SU-DHL-6 (cell line): ENCODE data around the gene VWA8.

Experiments used
- H2AFZ ChIP-seq: fragments of 200-600 bp; sonication (generic); 2 replicates; pipeline ENCODE4 v1.6.1; 2014; ENCODE audit warnings: low read depth, mild to moderate bottlenecking, moderate library complexity, mixed read lengths, antibody characterized with exemption, low read length; ENCODE audit not compliant: severe bottlenecking
- H3F3A ChIP-seq: fragments of 200-600 bp; shearing (Covaris generic); 2 replicates; pipeline ENCODE4 v1.6.0; 2016; ENCODE audit warnings: antibody characterized with exemption, mild to moderate bottlenecking; ENCODE audit not compliant: insufficient read depth
- H3K27ac ChIP-seq: fragments of 200-600 bp; sonication (generic); 2 replicates; pipeline ENCODE4 v1.5.1; 2016; ENCODE audit warnings: low read depth, mild to moderate bottlenecking, low read length, moderate library complexity, mixed read lengths
- H3K27me3 ChIP-seq: fragments of 200-600 bp; sonication (generic), shearing (Covaris generic); 2 replicates; pipeline ENCODE4 v1.6.0; 2014; ENCODE audit warnings: mild to moderate bottlenecking, low read length
- H3K36me3 ChIP-seq: fragments of 200-600 bp; sonication (generic); 2 replicates; pipeline ENCODE4 v1.6.1; 2014; ENCODE audit warnings: mild to moderate bottlenecking, low read length, mixed read lengths
- H3K4me2 ChIP-seq: fragments of 300-600, 200-600 bp; shearing (Covaris generic), sonication (generic); 2 replicates; pipeline ENCODE4 v1.6.0; 2014; ENCODE audit warnings: low read length, low read depth, mild to moderate bottlenecking; ENCODE audit not compliant: poor library complexity, severe bottlenecking
- H3K4me3 ChIP-seq: fragments of 200-600 bp; sonication (generic); 2 replicates; pipeline ENCODE4 v1.5.1; 2014; ENCODE audit warnings: antibody characterized with exemption, low read length, mild to moderate bottlenecking, mixed read lengths; ENCODE audit not compliant: insufficient read depth, poor library complexity, severe bottlenecking
- H3K79me2 ChIP-seq: fragments of 200-600 bp; sonication (generic); 2 replicates; pipeline ENCODE4 v1.6.1; 2014; ENCODE audit warnings: mild to moderate bottlenecking, low read length, moderate library complexity; ENCODE audit not compliant: insufficient read depth
- H3K9ac ChIP-seq: fragments of 200-600 bp; sonication (generic); 2 replicates; pipeline ENCODE4 v1.7.0; 2014; ENCODE audit warnings: mild to moderate bottlenecking, low read length
- H3K9me2 ChIP-seq: fragments of 200-600 bp; sonication (generic); replicated peaks from 2 replicates; pipeline ENCODE4 v1.6.1; 2014; ENCODE audit warnings: low read length; ENCODE audit not compliant: insufficient read depth
- H3K9me3 ChIP-seq: fragments of 200-600 bp; sonication (generic); 2 replicates; pipeline ENCODE4 v1.6.1; 2014; ENCODE audit warnings: low read length, mixed read lengths; ENCODE audit not compliant: insufficient read depth
- H4K20me1 ChIP-seq: fragments of 200-600 bp; sonication (generic); 2 replicates; pipeline ENCODE4 v1.6.1; 2014; ENCODE audit warnings: low read depth, mild to moderate bottlenecking, antibody characterized with exemption, low read length, moderate library complexity, mixed read lengths
- EZH2phosphoT487 ChIP-seq: fragments of 200-600 bp; sonication (generic), shearing (Covaris generic); conservative IDR thresholded peaks from 2 replicates; pipeline ENCODE4 v1.6.1; 2018; ENCODE audit warnings: mild to moderate bottlenecking, antibody characterized with exemption, low read length, moderate library complexity, mixed read lengths
- TF ChIP-seq, protein P1 (sequence below): fragments of 200-600 bp; sonication (generic); IDR thresholded peaks from one replicate; pipeline ENCODE4 v1.5.1; 2017; ENCODE audit warnings: antibody characterized with exemption, mild to moderate bottlenecking, low read length, moderate library complexity; ENCODE audit not compliant: insufficient read depth, poor library complexity, severe bottlenecking

Gene VWA8

DNA sequence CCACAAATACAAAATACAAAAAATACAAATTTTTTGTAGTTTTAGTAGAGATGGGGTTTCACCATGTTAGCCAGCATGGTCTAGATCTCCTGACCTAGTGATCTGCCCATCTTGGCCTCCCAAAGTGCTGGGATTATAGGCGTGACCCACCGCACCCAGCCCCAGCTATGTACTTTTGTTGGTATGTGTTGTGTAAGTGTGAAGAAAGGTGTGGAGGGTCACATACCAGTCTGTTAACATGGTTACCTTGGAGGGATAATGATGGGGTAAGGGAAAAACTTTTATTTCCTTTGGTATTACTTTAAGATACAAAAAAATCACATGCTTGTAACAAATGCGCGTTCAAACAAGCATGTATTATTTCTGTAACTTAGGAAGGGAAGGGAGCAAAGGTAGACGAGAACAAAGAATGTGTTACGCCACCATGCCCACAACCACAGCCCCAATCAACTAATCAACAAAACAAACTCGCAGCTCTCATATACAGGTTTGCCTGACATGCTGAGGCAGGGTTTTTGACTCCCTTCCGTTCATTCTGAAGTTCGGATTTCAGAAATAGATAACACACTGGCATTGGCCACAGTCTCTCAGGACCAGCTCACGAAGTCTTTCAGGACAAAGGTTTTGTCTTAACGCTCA lies 13.5 kb upstream of the VWA8 start:
- no peaks in the 10 kb centered on the region for H4K20me1 ChIP-seq
- no peaks in the 10 kb centered on the region for H3K36me3 ChIP-seq
- H3K9ac ChIP-seq, result no peak overlapping the region
- no peak overlapping the region for H3K27ac ChIP-seq
- H3K79me2 ChIP-seq, result no peaks in the 10 kb centered on the region
- no peak overlapping the region for H3K4me3 ChIP-seq
- TF ChIP-seq, protein P1, sequence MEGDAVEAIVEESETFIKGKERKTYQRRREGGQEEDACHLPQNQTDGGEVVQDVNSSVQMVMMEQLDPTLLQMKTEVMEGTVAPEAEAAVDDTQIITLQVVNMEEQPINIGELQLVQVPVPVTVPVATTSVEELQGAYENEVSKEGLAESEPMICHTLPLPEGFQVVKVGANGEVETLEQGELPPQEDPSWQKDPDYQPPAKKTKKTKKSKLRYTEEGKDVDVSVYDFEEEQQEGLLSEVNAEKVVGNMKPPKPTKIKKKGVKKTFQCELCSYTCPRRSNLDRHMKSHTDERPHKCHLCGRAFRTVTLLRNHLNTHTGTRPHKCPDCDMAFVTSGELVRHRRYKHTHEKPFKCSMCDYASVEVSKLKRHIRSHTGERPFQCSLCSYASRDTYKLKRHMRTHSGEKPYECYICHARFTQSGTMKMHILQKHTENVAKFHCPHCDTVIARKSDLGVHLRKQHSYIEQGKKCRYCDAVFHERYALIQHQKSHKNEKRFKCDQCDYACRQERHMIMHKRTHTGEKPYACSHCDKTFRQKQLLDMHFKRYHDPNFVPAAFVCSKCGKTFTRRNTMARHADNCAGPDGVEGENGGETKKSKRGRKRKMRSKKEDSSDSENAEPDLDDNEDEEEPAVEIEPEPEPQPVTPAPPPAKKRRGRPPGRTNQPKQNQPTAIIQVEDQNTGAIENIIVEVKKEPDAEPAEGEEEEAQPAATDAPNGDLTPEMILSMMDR, result no peak
- TF ChIP-seq EZH2phosphoT487, result no peak
- no peaks in the 10 kb centered on the region for H3K9me2 ChIP-seq
- H3K4me2 ChIP-seq, result no peak overlapping the region
- no peaks in the 10 kb centered on the region for H3F3A ChIP-seq
- no peaks in the 10 kb centered on the region for H3K9me3 ChIP-seq
- no peak overlapping the region for H2AFZ ChIP-seq
- no peaks in the 10 kb centered on the region for H3K27me3 ChIP-seq

DNA sequence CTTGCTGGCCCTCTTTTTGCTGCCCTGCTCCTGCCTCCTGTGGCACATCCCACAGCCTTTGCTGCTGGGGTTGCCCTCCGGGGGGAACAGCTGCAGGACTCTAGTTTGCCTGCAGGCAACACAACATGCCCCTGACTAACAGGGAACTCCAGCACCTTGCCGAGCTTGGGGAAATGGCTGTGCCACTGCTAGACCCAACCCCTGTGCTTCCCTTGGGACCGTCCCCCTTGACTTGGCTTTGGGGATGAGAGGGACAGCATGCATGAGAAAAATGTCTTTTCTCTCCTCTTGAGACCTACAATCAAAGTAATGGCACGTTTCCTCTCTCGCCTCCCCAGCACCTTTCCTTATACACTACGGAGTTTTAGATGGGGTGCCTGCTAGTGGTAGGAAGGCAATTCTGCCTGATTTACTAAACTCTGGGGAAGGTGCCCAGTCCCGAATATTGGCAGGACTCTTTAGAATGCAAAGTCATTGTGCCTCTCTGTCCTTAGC lies 12.4 kb upstream of the VWA8 start:
- H3K4me2 ChIP-seq, result no peak overlapping the region
- H3K9ac ChIP-seq, result no peak overlapping the region
- H3K36me3 ChIP-seq, result no peaks in the 10 kb centered on the region
- no peak for TF ChIP-seq EZH2phosphoT487
- TF ChIP-seq, protein P1, result no peak
- H3K27me3 ChIP-seq, result no peaks in the 10 kb centered on the region
- no peaks in the 10 kb centered on the region for H3K79me2 ChIP-seq
- no peaks in the 10 kb centered on the region for H4K20me1 ChIP-seq
- no peaks in the 10 kb centered on the region for H3K9me2 ChIP-seq
- H2AFZ ChIP-seq, result no peak overlapping the region
- no peak overlapping the region for H3K4me3 ChIP-seq
- no peaks in the 10 kb centered on the region for H3K9me3 ChIP-seq
- no peaks in the 10 kb centered on the region for H3F3A ChIP-seq
- H3K27ac ChIP-seq, result no peak overlapping the region

DNA sequence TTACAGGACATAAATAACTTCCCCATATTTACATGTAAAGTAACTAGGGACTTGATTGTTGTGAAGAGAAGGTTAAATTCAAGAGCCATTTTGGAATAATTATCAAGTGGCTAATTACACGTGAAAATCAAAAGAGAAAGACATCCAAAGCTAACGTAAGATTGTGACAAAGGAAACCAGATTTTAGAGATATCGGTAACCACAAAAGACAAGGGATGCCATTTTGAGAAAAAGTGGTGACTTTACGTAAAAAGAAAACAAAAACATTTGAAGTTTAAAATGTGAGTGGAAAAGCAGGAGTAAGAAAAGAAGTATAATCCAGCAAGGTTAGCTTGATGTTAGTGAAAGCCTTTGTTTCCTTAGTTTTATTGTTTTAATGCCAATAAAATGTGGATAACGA lies 10.9 kb upstream of the VWA8 start:
- Histone ChIP-seq H3F3A (no peaks in the 10 kb centered on the region), H3K4me2 (no peak overlapping the region), H3K27ac (no peak overlapping the region), H4K20me1 (no peaks in the 10 kb centered on the region), H3K27me3 (no peaks in the 10 kb centered on the region), H3K9me3 (no peaks in the 10 kb centered on the region), H3K9ac (no peak overlapping the region), H3K36me3 (no peaks in the 10 kb centered on the region), H2AFZ (no peak overlapping the region), H3K79me2 (no peaks in the 10 kb centered on the region), H3K4me3 (no peak overlapping the region), H3K9me2 (no peaks in the 10 kb centered on the region)
- TF ChIP-seq, protein P1, result no peak
- TF ChIP-seq EZH2phosphoT487, result no peak
